Esophagus squamous epithelium (tissue), 4 donors: Measurements from ENCODE around the gene MYL5.

Experiments
- CTCF ChIP-seq, 6 experiments: fragments of 450-650 bp in 4 of 6; fragments of 200-600 bp in 2 of 6; sonication (generic) in 2 of 6; IDR thresholded peaks; one replicate each; pipeline ENCODE4 v1.5.1; 2016 to 2019; ENCODE audit warnings: antibody characterized with exemption in 6 of 6, mild to moderate bottlenecking in 4 of 6, moderate library complexity in 4 of 6
- POLR2A ChIP-seq, 4 donors: fragments of 450-650 bp; IDR thresholded peaks; one replicate each; pipeline ENCODE4 v1.6.1; 2017; ENCODE audit warnings: antibody characterized with exemption in 4 of 4, mild to moderate bottlenecking in 4 of 4, moderate library complexity in 3 of 4

GRCh38 chr4:632926-633325 lies 41.4 kb upstream of the MYL5 start:
- TF ChIP-seq CTCF (IDR thresholded peaks at IDR 0.05) = no peak
- TF ChIP-seq POLR2A (IDR thresholded peaks at IDR 0.05) = no peak
